ENCODE data around the gene PGLYRP3. TPM values are rescaled to one million over a fixed set of nuclear protein-coding genes. Genes with fewer than 3 reads are reported as not detected.

Gene PGLYRP3
- total and polyA plus RNA-seq, 9 of the 15 experiments (the other 6 are each of a cell fraction or from before 2014, with no cell fraction given) = not detected

DNA sequence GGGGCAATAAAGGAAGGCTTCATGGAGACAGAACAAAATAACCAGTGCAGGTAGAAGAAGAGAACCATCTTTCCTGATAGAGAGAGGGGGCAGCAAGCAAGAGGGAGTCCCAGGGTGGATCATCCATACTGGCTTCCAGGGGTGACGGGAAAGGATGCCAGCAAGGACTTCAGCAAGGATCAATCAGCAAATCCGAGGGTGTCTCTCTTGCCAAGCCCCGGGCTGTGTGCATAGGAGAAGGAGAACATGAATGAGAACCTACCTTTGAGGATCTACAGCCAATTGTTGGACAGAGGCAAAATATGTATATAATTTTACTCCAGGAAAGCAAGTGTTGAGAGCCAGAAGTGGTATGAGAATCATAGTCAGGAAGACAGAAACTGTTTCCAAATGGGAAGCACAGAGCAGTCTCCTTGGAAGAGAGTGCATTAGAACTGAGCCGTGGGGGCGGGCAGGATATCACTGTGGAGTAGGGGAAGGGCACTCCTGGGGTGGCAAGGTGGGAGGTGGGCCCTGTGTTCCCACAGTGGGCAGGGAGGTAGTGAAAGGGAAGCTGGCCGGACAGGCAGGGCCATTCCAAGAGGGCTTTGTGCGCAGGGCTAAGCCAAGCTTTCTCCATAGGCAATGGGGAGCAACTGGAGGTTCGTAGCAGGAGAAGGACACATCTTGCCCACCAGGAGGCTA is 43.8 kb upstream of the PGLYRP3 start (continued):
- no peak for TF ChIP-seq FOXK1 (CRISPR knock-in tag; IDR thresholded peaks at IDR 0.05; ENCODE audit: borderline replicate concordance)

DNA sequence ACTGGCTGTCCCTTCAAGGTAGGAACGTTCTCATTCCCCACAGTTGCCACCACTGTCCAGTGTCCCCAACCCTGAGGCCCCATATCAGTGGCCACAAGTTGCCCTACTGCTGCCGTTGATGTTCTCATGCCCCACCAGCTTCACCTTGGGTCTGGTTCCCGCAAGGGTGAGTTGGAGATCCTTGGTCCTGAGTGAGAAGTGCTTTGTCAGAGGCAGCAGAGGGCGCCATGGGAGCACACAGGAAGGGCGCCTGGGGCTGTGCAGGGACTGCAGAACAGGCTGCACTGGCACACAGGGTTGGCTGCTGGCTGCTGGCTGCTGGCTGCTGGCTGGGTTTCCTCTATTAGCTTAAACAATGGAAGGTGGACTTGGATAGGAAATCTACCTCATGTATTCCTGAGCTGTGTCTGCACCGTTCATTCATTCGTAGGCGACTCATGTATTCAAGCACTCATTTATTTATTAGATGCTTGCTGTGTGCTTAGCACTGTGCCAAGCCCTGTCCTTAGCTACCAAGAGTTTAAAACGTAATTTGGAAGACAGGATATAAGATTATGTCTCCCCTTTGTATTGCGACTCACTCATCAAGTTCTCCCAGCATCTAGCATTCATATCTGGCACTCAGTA is 42.8 kb upstream of the PGLYRP3 start:
- POLR2A ChIA-PET = interaction anchor here (0.6 kb wide), 1 partner anchor 272 kb away, joined by 3 read pairs; the partner anchor contains the start of gene S100A13
- FAIRE-seq = peak; percentile 90
- no peak overlapping the region for H3K4me2 ChIP-seq (ENCODE audit: insufficient read depth, low read length)
- TF ChIP-seq ZNF24 (IDR thresholded peaks at IDR 0.05) (peak; percentile 82), MYC (IDR thresholded peaks at IDR 0.05; ENCODE audit: low read depth, low read length) (peak; percentile 16; the same call in 1 of the 2 replicates), MYC (CRISPR knock-in tag; IDR thresholded peaks at IDR 0.05; ENCODE audit: borderline replicate concordance, low read depth) (no peak), RB1 (IDR thresholded peaks at IDR 0.05; ENCODE audit: low read depth) (peak; percentile 49; the same call in 1 of the 2 replicates), PURB (CRISPR knock-in tag; IDR thresholded peaks at IDR 0.05; ENCODE audit: low read depth) (no peak)
- TF ChIP-seq, protein P1, sequence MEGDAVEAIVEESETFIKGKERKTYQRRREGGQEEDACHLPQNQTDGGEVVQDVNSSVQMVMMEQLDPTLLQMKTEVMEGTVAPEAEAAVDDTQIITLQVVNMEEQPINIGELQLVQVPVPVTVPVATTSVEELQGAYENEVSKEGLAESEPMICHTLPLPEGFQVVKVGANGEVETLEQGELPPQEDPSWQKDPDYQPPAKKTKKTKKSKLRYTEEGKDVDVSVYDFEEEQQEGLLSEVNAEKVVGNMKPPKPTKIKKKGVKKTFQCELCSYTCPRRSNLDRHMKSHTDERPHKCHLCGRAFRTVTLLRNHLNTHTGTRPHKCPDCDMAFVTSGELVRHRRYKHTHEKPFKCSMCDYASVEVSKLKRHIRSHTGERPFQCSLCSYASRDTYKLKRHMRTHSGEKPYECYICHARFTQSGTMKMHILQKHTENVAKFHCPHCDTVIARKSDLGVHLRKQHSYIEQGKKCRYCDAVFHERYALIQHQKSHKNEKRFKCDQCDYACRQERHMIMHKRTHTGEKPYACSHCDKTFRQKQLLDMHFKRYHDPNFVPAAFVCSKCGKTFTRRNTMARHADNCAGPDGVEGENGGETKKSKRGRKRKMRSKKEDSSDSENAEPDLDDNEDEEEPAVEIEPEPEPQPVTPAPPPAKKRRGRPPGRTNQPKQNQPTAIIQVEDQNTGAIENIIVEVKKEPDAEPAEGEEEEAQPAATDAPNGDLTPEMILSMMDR (IDR thresholded peaks at IDR 0.05 in 2 of 3, conservative IDR thresholded peaks at IDR 0.05 in 1 of 3; ENCODE audit: insufficient read depth in 2 of 3, low read depth in 1 of 3, low read length in 3 of 3) = peak; percentile 79 to 86 (median 85)
- TF ChIP-seq, protein P2, sequence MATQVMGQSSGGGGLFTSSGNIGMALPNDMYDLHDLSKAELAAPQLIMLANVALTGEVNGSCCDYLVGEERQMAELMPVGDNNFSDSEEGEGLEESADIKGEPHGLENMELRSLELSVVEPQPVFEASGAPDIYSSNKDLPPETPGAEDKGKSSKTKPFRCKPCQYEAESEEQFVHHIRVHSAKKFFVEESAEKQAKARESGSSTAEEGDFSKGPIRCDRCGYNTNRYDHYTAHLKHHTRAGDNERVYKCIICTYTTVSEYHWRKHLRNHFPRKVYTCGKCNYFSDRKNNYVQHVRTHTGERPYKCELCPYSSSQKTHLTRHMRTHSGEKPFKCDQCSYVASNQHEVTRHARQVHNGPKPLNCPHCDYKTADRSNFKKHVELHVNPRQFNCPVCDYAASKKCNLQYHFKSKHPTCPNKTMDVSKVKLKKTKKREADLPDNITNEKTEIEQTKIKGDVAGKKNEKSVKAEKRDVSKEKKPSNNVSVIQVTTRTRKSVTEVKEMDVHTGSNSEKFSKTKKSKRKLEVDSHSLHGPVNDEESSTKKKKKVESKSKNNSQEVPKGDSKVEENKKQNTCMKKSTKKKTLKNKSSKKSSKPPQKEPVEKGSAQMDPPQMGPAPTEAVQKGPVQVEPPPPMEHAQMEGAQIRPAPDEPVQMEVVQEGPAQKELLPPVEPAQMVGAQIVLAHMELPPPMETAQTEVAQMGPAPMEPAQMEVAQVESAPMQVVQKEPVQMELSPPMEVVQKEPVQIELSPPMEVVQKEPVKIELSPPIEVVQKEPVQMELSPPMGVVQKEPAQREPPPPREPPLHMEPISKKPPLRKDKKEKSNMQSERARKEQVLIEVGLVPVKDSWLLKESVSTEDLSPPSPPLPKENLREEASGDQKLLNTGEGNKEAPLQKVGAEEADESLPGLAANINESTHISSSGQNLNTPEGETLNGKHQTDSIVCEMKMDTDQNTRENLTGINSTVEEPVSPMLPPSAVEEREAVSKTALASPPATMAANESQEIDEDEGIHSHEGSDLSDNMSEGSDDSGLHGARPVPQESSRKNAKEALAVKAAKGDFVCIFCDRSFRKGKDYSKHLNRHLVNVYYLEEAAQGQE (IDR thresholded peaks at IDR 0.05; ENCODE audit: borderline replicate concordance) = peak; percentile 78; the same call in 1 of the 2 replicates
- TF ChIP-seq, protein P2 (CRISPR knock-in tag; IDR thresholded peaks at IDR 0.05; ENCODE audit: low read depth) = no peak

More for the DNA sequence above, 42.8 kb upstream of the PGLYRP3 start:
- 7% methylated on average over 9 of the region's 10 CpGs for WGBS (ENCODE audit: insufficient coverage, low coverage, missing lambda C conversion rate)
- Histone ChIP-seq H2AFZ (ENCODE audit: low read depth, low read length) (no peak overlapping the region), H3K36me3 (ENCODE audit: control insufficient read depth, insufficient read depth, low read length) (no peaks in the 10 kb centered on the region), H3K9ac (ENCODE audit: insufficient read depth in 1 of 2, low read depth in 2 of 2, low read length in 2 of 2) (no peak overlapping the region), H3K79me2 (ENCODE audit: control insufficient read depth, insufficient read depth, low read length) (no peaks in the 10 kb centered on the region), H3K4me3 (no peak overlapping the region), H3K4me1 (replicated peaks in 1 of 2; ENCODE audit: control insufficient read depth in 2 of 2, insufficient read depth in 2 of 2, low read length in 2 of 2) (peaks cover 0 to 2% of the 10 kb centered on the region in 2 experiments; a peak in 1 of 5 replicates), H3K27me3 (ENCODE audit: control insufficient read depth in 2 of 2, insufficient read depth in 2 of 2, low read length in 2 of 2) (peaks cover 4 to 38% of the 10 kb centered on the region in 2 experiments; a peak in 4 of 5 replicates), H3K9me3 (replicated peaks; ENCODE audit: control insufficient read depth, insufficient read depth, low read depth, low read length) (no peaks in the 10 kb centered on the region), H3K9me1 (ENCODE audit: control insufficient read depth, insufficient read depth, low read length) (no peaks in the 10 kb centered on the region), H4K20me1 (replicated peaks; ENCODE audit: control insufficient read depth, insufficient read depth, low read length) (peaks cover 3% of the 10 kb centered on the region; the same call in 1 of the 2 replicates), H3K27ac (ENCODE audit: extremely low read depth, low read depth, low read length) (no peak overlapping the region)
- CTCF ChIA-PET (ENCODE audit: low intra/inter-chr PET ratio) = interaction anchor here (0.6 to 2.0 kb wide), 6 partner anchors 44 to 1141 kb away, joined by 3 to 13 read pairs (median 3); partner anchors contain the start of gene RAB13
- DNase-seq (ENCODE audit: extremely low read depth in 1 of 4, low spot score in 3 of 4) = peak; percentile 57 to 71 (median 65)
- intact Hi-C loops (cut with micrococcal nuclease) (loop anchor here (1.0 to 10.0 kb wide), 4 partner anchors 45 to 629 kb away; partner anchors contain the start of gene RAB13), in situ Hi-C loops (cut with MboI) (loop anchor here (10.0 kb wide), 1 partner anchor 399 kb away; no protein-coding TSS in a partner anchor)
- ATAC-seq = peak; percentile 94
- BruUV-seq (replicated peaks) = no TSS peak

All from K562 (cell line).